RWPE1 (cell line): Measurements from ENCODE around the gene RASGRF2.

Source experiments
- CTCF ChIA-PET: fragments of 350-600 bp; sonication (Branson Sonifier 250); formaldehyde crosslinking; extraction: SDS; loops from one replicate; lab custom pipeline; 2021; lab: Yijun Ruan, JAX
- POLR2A ChIA-PET: fragments of 400-600 bp; formaldehyde crosslinking; extraction: SDS; loops from one replicate; lab custom pipeline; 2020; ENCODE audit warnings: antibody characterized with exemption; ENCODE audit not compliant: low non-redundant PET; lab: Yijun Ruan, JAX
- DNase-seq: peaks from one replicate; pipeline ENCODE4 v3.0.0; 2012; ENCODE audit warnings: low spot score
- H3K27ac ChIP-seq: fragments of 450-650 bp; 2 replicates; pipeline ENCODE4 v1.5.1; 2017
- CTCF ChIP-seq: fragments of 450-650 bp; conservative IDR thresholded peaks from 2 replicates; pipeline ENCODE4 v1.5.1; 2017; ENCODE audit warnings: low read depth, mild to moderate bottlenecking

RASGRF2 gene

DNA sequence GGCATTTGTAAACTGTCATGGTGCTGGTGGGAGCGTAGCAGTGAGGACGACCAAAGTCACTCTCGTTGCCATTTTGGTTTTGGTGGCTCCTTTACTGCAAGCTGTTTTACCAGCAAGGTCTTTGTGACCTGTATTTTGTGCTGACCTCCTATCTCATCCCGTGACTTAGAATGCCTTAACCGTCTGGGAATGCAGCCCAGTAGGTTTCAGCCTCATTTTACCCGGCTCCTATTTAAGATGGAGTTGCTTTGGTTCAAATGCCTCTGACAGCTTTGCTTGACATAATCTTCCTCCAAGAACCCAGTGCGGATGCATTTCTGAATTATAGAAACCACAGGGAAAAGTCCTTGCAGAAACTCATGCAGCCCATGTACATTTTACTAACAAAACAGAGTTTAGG is 3.9 kb upstream of the RASGRF2 start:
- H3K27ac ChIP-seq: no peak overlapping the region
- no peak for DNase-seq
- ChIA-PET CTCF (interaction anchor here (0.6 to 0.7 kb wide), 2 partner anchors 17 to 499 kb away, joined by 4 to 5 read pairs; no protein-coding TSS in a partner anchor), POLR2A (no interaction called here)
- TF ChIP-seq CTCF: no peak

- no peak for DNase-seq
- TF ChIP-seq CTCF: no peak
- CTCF ChIA-PET: interaction anchor here (0.7 kb wide), 1 partner anchor 27 kb away, joined by 4 read pairs; no protein-coding TSS in a partner anchor
- no peak overlapping the region for H3K27ac ChIP-seq
- POLR2A ChIA-PET: no interaction called here
These were observed 3.0 kb upstream of the RASGRF2 start for GRCh38 chr5:80957031-80957761.

- DNase-seq: no peak
- ChIA-PET CTCF (no interaction called here), POLR2A (no interaction called here)
- no peak for TF ChIP-seq CTCF
- H3K27ac ChIP-seq: no peak overlapping the region
These were observed 1.5 kb upstream of the RASGRF2 start for GRCh38 chr5:80958616-80959015.

DNA sequence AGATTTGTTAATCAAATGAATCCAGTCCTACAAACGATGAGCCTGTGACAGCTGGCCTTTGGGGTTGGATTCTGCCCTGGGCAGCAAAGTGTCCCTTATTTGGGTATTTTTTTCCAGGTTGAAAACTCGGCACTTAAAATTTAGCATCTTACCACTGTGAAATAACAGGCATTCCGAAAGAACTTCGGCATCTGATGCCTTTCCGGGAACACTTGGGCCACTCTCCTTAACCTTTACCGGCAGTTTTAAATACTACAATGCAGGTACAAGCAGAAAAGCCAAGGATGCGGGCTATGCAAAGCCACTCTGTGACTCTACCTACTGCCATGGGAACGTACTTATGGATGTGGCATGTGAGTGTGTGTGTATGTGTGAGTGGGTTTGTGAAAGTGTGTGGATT is 1.0 kb upstream of the RASGRF2 start:
- H3K27ac ChIP-seq: no peak overlapping the region
- ChIA-PET CTCF (interaction anchor here (0.6 kb wide), 2 partner anchors 68 to 1039 kb away, joined by 3 read pairs; no protein-coding TSS in a partner anchor), POLR2A (no interaction called here)
- no peak for DNase-seq
- no peak for TF ChIP-seq CTCF

DNA sequence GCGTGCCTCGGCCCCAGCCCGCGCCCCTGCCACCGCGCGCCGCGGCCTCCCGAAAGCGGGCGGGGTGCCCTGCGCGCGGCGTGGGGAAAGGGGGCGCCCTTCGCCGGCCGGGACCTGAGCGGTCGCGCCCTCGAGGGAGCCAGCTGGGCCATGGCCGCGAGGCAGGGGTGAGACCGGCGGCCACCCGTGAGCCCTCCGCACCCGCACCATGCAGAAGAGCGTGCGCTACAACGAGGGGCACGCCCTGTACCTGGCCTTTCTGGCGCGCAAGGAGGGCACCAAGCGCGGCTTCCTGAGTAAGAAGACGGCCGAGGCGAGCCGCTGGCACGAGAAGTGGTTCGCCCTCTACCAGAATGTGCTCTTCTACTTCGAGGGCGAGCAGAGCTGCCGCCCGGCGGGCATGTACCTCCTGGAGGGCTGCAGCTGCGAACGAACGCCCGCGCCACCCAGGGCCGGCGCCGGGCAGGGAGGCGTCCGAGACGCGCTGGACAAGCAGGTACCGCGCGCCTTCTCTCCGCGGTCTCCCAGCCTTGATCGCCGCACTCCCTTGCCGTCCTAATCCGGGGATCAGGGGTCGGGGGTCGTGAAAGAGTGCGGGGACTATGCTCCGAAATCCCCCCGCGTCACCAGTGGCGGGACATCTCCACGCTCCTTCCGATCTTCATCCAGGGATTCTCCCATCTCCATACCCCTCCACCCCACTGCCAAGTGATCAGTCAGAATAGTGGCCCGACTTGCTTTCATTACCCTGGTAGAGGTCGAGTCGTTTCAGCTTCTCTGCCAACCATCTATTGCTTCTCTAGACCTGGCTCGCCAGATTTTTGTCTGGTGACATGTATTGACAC is 590 bp downstream of the RASGRF2 start:
- CTCF ChIA-PET: interaction anchor here (0.6 to 1.0 kb wide), 3 partner anchors 47 to 308 kb away, joined by 3 read pairs; no protein-coding TSS in a partner anchor
- peak; percentile 38 for DNase-seq
- POLR2A ChIA-PET: no interaction called here
- peak; percentile 45 for TF ChIP-seq CTCF
- H3K27ac ChIP-seq: no peak overlapping the region

- TF ChIP-seq CTCF: no peak
- POLR2A ChIA-PET: no interaction called here
- no peak overlapping the region for H3K27ac ChIP-seq
- DNase-seq: no peak
- CTCF ChIA-PET: interaction anchor here (1.0 kb wide), 1 partner anchor 46 kb away, joined by 3 read pairs; no protein-coding TSS in a partner anchor
These were observed 1.5 kb downstream of the RASGRF2 start for GRCh38 chr5:80961376-80962281.
